NCI-H2227 treated with DMSO at 0.1 percent for 48 hours (cell line): ENCODE measurements around the gene ZHX3.
A peak's percentile ranks its signal among the peaks of the same experiment; 100 is the strongest.

Source experiments
- DNase-seq: peaks from one replicate; lab custom pipeline; 2025; lab: John Stamatoyannopoulos, UW

The ZHX3 gene

GRCh38 chr20:41151134-41151869, 166.2 kb downstream of the ZHX3 start:
- DNase-seq: no peak

- DNase-seq: no peak
Measured at GRCh38 chr20:41150664-41151063, 166.9 kb downstream of the ZHX3 start.

GRCh38 chr20:41148942-41149341, 168.6 kb downstream of the ZHX3 start:
- no peak for DNase-seq

- DNase-seq: no peak
Measured at GRCh38 chr20:41147767-41148191, 169.8 kb downstream of the ZHX3 start.

GRCh38 chr20:41145821-41146620, 171.5 kb downstream of the ZHX3 start:
- DNase-seq: no peak

- no peak for DNase-seq
Measured at GRCh38 chr20:41145317-41145716, 172.2 kb downstream of the ZHX3 start.

- DNase-seq: no peak
Measured at GRCh38 chr20:41143354-41143753, 174.2 kb downstream of the ZHX3 start.

- DNase-seq: no peak
Measured at GRCh38 chr20:41142919-41143318, 174.6 kb downstream of the ZHX3 start.

- DNase-seq: no peak
Measured at GRCh38 chr20:41142245-41142644, 175.3 kb downstream of the ZHX3 start.

- DNase-seq: no peak
Measured at GRCh38 chr20:41141153-41141815, 176.2 kb downstream of the ZHX3 start.

- no peak for DNase-seq
Measured at GRCh38 chr20:41140226-41141133, 177.1 kb downstream of the ZHX3 start.

GRCh38 chr20:41139227-41140093, 178.1 kb downstream of the ZHX3 start:
- DNase-seq: no peak

- DNase-seq: no peak
Measured at GRCh38 chr20:41138475-41139226, 178.9 kb downstream of the ZHX3 start.

- peak; percentile 28 for DNase-seq
Measured at GRCh38 chr20:41137614-41138474, 179.7 kb downstream of the ZHX3 start.

GRCh38 chr20:41136680-41137613, 180.6 kb downstream of the ZHX3 start, which contains the start of gene PLCG1:
PLCG1 (plus strand) TSS chr20:41137543; CDS start chr20:41137642, 99 bp downstream.
- DNase-seq: peak; percentile 69

GRCh38 chr20:41135888-41136679, 181.4 kb downstream of the ZHX3 start:
- no peak for DNase-seq
